EH (cell line): ENCODE measurements around the gene MDM1.

Experiments
- DNase-seq: peaks from one replicate; pipeline ENCODE4 v3.0.0-alpha.2; 2015; ENCODE audit warnings: low read depth

The MDM1 gene

GRCh38 chr12:68272732-68273131 is 59.4 kb downstream of the MDM1 start:
- DNase-seq: no peak

DNA sequence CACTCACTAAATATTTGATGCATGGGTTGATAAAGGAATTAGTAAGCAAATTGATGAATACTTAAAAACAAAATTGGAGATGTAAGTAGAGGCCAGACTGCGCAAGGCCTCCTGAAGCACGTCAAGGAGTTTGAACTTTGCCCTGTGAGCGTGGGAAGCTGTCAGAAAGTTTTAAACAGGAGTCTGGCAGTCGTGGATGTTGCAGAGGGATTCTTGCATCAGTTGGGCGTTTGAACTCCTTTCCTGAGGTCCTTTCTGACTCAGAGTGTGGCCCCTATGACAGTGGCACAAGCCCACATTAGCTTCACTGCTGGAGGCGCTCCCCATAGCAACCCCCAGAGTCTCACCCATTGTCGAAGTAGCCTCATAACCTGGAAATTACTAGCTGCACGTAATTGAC is 60.8 kb downstream of the MDM1 start:
- peak; percentile 66 for DNase-seq

- no peak for DNase-seq
Observed at GRCh38 chr12:68270358-68270757, 61.8 kb downstream of the MDM1 start.

DNA sequence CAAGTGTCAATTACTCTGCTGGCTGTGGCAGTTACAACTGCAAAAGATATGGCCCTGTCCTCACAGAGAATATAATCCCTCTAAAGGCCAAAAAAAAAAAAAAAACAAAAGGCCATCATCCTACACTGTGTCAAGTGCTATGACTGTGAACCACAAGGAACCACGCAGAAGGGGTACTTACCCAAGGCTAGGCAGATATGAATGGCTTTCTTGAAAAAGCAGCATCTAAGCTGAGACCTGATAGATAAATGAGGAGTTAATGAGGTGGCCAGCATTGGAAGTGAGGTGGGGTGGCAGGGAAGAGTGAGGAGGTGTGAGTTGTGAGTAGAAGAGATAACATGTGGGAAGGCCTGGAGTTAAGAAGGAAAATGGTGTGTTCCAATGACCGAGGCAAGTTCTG is 62.4 kb downstream of the MDM1 start:
- DNase-seq: no peak

GRCh38 chr12:68268967-68269366 is 63.2 kb downstream of the MDM1 start:
- DNase-seq: no peak

GRCh38 chr12:68267892-68268396 is 64.2 kb downstream of the MDM1 start:
- peak; percentile 81 for DNase-seq

GRCh38 chr12:68264857-68265256 is 67.3 kb downstream of the MDM1 start:
- peak; percentile 69 for DNase-seq

DNA sequence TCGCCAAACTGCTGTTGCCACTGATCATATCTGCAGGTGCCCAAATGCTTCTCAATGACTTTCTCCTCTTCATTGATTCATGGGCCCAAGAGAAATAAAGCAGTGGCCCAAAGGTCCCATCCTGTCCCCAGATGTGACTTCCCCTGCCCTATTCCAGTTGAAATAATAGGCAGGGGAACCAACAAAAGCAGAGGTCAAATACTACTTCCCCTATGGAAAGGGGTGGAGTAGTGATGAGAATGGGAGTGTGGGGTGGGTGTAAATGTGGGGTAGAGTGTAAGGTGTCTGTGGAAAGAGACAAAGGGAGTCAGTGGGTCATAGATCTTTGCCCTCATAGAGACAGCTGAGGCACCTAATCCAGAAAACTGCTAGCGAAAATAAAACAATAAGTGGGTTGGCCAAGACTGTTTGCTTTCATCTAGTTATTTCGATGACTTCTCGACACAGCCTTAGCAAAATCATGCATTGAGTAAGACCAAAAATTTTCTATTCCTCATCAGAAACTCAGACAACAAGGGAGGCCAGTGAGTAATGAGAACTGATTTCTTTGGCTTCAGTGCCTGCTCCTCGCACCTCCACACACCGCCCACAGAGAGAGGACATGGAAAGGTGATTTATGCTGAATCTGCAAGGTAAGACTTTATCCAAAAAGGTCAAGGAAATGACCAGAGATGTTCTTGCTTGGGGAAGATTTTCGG is 67.9 kb downstream of the MDM1 start:
- no peak for DNase-seq

DNA sequence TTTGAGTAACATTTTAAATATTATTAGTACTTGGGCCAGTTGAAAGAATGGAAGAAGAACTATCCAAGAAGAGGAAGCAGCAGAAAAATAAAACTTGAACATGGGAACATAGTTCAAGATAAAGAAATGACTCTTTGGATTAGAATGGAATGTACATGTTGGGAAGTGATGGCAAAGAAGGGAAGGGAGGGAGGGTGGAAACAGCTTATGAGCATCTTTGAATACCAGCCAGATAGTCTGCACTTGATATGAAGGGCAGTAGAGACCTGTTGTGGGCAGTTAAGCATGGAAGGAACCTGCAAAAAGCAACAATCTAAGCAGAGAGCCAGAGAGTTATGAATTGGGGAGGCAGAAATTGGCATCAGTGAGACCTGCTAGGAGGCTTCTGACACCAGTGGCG is 68.8 kb downstream of the MDM1 start:
- peak; percentile 40 for DNase-seq

GRCh38 chr12:68261896-68262295 is 70.3 kb downstream of the MDM1 start:
- no peak for DNase-seq

DNA sequence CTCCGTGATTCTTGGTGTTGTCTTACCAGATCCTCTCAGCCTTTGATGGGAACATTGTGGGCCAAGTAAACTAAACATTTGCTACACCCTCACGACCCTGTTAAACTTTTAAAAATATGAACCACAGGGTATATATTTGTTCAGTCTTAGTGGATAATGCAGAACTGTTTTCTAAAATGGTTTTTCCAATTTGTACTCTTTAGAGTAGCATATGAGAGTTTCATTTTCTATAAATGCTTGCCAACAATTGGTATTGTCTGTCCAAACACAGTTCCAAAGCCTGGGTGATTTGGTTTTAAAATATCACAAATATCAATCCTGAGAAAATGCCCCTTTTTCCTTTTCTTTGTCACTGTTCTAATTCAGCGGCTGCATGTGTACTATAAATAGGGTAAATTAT is 72.0 kb downstream of the MDM1 start:
- no peak for DNase-seq

DNA sequence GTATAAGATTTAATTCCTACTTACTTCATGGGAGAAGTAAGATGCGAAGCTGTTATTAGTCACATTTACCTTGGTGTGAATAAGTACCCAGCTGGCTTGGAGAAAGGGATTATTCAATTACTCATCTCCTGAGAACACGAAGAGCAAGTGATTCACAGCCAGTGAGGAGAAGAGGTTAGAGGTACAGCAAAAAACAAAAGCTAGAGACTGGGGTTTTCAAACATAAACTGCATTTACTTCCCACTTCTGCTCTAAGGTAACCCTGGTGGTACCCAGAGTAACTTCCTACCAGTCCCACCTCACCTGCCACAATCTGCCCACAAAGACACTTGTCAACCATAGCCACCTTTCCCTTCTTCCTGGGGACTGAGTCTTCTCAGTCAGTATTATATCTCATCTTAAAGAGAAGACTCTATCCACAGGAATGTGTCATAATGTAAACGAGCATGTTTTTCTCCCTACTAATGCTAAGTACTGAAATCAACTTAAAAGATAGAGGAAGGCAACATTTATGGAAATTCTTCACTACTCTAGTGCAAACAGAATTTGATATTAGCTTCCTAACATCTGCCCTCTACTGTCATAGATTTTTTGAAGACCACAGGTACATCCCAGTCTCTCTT is 72.7 kb downstream of the MDM1 start:
- peak; percentile 69 for DNase-seq

DNA sequence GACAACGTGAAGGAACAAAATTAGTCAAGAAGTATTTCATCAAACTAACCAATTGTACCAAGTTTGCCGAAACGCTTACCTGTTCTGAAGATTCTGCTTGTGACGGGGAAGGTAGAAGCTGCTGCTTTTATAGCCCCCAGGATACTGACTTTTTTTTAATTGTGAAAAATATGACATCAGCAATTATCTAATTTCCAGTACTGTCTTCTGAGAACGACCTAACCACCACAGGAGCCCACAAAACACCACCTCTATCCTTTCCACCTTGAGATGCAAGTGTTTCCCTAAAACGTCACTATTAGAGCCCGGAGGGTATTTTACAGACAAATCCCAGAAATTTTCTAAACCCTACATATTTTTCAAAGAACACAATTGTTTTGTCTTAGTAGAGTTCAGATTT is 78.7 kb downstream of the MDM1 start, which contains the start of gene IL22:
TSS of gene IL22 (minus strand) at position 101 of the 400 bp plus-strand sequence. CDS start 156 bp downstream, outside the sequence.
- no peak for DNase-seq

DNA sequence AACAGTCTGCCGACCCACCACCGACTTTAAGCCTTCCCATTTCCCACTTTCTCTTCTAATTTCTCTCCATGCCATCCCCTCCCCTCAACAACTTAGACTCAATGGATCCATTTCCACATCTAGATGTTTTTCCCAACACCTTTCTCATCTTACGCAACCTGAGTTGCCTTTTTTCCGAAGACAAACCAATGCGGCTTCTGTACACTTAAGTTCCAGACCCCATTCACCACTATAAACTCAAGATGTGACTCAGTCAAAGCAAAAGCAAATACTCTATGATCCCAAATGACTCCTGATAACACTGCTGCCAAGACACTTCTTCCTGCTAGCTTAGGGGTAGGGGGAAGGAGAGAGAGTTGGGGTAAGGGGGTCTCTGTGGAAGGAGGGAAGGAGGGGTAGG is 80.1 kb downstream of the MDM1 start:
- DNase-seq: no peak

- DNase-seq: no peak
Observed at GRCh38 chr12:68250454-68250853, 81.7 kb downstream of the MDM1 start.

DNA sequence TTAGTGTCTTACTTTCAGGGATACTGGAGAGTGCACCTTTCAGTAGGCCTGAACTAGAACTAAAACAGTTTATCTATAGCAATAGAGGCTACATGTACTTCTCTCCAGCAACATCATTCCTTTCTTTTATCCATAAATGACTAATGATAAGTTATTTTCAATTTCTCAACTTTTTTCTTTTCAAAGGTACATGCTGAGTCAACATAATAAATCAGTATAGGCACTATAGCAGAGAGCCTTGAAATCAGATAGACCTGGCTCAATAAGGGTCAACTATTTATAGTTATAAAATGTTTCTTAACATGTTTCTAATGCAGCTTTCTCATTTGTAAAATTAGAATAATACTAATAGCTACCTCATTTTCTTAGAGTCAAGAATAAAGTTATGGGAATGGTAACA is 84.4 kb downstream of the MDM1 start:
- DNase-seq: no peak

GRCh38 chr12:68246350-68246749 is 85.8 kb downstream of the MDM1 start:
- no peak for DNase-seq

GRCh38 chr12:68245180-68246021 is 86.8 kb downstream of the MDM1 start:
- peak; percentile 22 for DNase-seq
